AG10803 (cell line): ENCODE data around the gene CAMK4.

Source experiments
- DNase-seq: peaks from one replicate; pipeline ENCODE4 v3.0.0; 2010; ENCODE audit warnings: low read depth
- H3K4me3 ChIP-seq: 2 replicates; pipeline ENCODE4 v1.5.1; 2011; ENCODE audit warnings: mild to moderate bottlenecking, low read length, control low read depth
- CTCF ChIP-seq: conservative IDR thresholded peaks from 2 replicates; pipeline ENCODE4 v1.5.1; 2011; ENCODE audit warnings: mild to moderate bottlenecking, low read length, control low read depth, inconsistent platforms

Gene CAMK4

GRCh38 chr5:111509119-111509518 is 284.9 kb downstream of the CAMK4 start:
- no peak overlapping the region for H3K4me3 ChIP-seq
- no peak for DNase-seq
- TF ChIP-seq CTCF = no peak

- TF ChIP-seq CTCF = no peak
- DNase-seq = peak; percentile 29
- H3K4me3 ChIP-seq = peak overlapping the region; percentile 88
Observed at GRCh38 chr5:111511174-111511830, 287.1 kb downstream of the CAMK4 start.

GRCh38 chr5:111511831-111512374 is 287.7 kb downstream of the CAMK4 start:
- H3K4me3 ChIP-seq = peak overlapping the region; percentile 88

GRCh38 chr5:111512375-111513130 is 288.4 kb downstream of the CAMK4 start, which contains the start of gene STARD4:
Gene STARD4, minus strand, starts transcription at chr5:111512535. Its CDS starts 5,102 bp downstream, at chr5:111507433.
- no peak for TF ChIP-seq CTCF
- peak; percentile 93 for DNase-seq
- H3K4me3 ChIP-seq = peak within 1 kb of the TSS; percentile 88

More at GRCh38 chr5:111511831-111512374, 287.7 kb downstream of the CAMK4 start:
- no peak for DNase-seq
- no peak for TF ChIP-seq CTCF

GRCh38 chr5:111513131-111513520 is 288.9 kb downstream of the CAMK4 start:
- no peak for TF ChIP-seq CTCF
- peak overlapping the region; percentile 88 for H3K4me3 ChIP-seq
- no peak for DNase-seq

- TF ChIP-seq CTCF = no peak
- no peak for DNase-seq
- no peak overlapping the region for H3K4me3 ChIP-seq
Observed at GRCh38 chr5:111514087-111514486, 289.9 kb downstream of the CAMK4 start.
